Skeletal muscle tissue (tissue), 4 donors: ENCODE data around the gene ACVR2B. TPM values are rescaled to one million over a fixed set of nuclear protein-coding genes. Genes with fewer than 3 reads are reported as not detected.

ENCODE experiments used
- H3K27ac ChIP-seq: one replicate; pipeline ENCODE4 v1.7.0; 2013; ENCODE audit warnings: mild to moderate bottlenecking, low read depth, low read length, inconsistent platforms
- H3K27me3 ChIP-seq, 3 donors: one replicate each; pipeline ENCODE4 v1.7.0; 2013; ENCODE audit warnings: low read length in 3 of 3; ENCODE audit not compliant: control insufficient read depth in 3 of 3, insufficient read depth in 3 of 3
- H3K36me3 ChIP-seq, 3 donors: one replicate each; pipeline ENCODE4 v1.7.0; 2013; ENCODE audit warnings: low read length in 3 of 3; ENCODE audit not compliant: control insufficient read depth in 3 of 3, insufficient read depth in 3 of 3
- H3K4me1 ChIP-seq, 3 donors: one replicate each; pipeline ENCODE4 v1.7.0; 2013; ENCODE audit warnings: low read length in 3 of 3, mild to moderate bottlenecking in 3 of 3; ENCODE audit not compliant: control insufficient read depth in 3 of 3, insufficient read depth in 3 of 3
- H3K4me3 ChIP-seq, 3 donors: one replicate each; pipeline ENCODE4 v1.7.0; 2013; ENCODE audit warnings: low read length in 3 of 3
- H3K9ac ChIP-seq, 3 donors: one replicate each; pipeline ENCODE4 v1.7.0; 2013; ENCODE audit warnings: low read length in 3 of 3, mild to moderate bottlenecking in 3 of 3, moderate library complexity in 2 of 3, low read depth in 1 of 3
- H3K9me3 ChIP-seq, 3 donors: one replicate each; pipeline ENCODE4 v1.7.0; 2013; ENCODE audit warnings: low read length in 3 of 3; ENCODE audit not compliant: control insufficient read depth in 3 of 3
- total RNA-seq: library from RNA; depleted of rRNA; stranded (reverse); fragments of >200 nt; gene quantifications from one replicate; pipeline ENCODE4 v1.2.3, GENCODE V29; 2014
- donor health status: Osteomylitis.

The ACVR2B gene
- total RNA-seq, 1 donor from 2014 or later, result 17.7 TPM

DNA sequence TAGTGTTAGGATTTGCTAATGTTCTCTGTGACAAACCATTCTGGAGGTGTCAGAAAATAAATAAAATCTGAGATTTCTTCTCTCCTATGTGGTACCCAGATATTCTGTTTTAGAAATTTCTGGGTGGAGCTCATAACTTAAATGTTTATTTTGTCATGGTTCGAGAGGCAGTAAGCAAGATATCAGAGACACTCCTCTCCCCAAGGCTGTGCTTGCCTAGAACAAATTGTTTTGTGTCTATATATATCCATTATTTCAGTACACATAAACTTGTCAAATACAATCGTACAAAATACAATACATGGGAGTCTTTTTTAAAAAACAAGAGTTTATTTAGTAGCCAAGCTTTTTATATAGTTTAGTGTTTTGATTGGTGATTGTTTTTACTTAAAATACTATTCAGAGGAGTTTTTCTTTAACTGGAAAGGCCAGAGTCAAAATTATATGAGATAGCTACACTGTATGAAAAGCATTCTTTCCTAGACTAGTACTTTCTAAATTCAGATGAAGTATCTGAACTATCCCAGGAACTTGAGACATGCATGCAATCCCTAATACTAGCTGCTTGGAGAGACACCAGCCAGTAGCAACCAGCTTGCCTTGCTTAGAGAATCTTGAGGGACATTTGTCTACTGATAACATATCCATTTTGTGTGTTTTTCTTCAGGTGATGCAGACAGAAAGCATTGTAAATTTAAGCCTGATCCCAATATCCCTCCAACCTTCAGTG is 47.2 kb downstream of the ACVR2B start:
- Histone ChIP-seq H3K4me1 (peaks cover 7 to 9% (median 9%) of the 10 kb centered on the region in 3 donors), H3K27me3 (no peaks in the 10 kb centered on the region), H3K4me3 (no peak overlapping the region), H3K9ac (no peak overlapping the region), H3K27ac (peak overlapping the region; percentile 50), H3K36me3 (peaks cover 0 to 13% (median 10%) of the 10 kb centered on the region in 3 donors), H3K9me3 (no peaks in the 10 kb centered on the region)

DNA sequence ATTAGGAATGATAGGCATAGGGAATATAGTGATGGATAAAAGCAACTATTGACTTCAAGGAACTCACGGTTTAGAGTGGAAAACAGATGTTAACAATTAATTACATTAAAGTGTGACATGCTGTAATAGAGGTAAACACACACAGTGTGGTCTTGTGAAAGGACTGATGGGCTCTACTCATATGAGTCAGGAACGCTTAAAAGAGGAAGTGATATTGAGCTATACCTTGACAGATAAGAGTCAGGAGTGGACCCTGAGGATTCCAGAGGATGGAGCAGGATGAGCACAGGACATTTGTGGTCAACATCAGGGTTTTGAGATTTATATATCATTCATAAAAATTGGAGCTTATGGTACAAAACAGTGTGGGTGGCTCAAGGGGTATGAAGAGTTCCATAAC is 53.4 kb downstream of the ACVR2B start:
- Histone ChIP-seq H3K27ac (no peak overlapping the region), H3K4me3 (no peak overlapping the region), H3K27me3 (no peaks in the 10 kb centered on the region), H3K9me3 (no peaks in the 10 kb centered on the region), H3K4me1 (no peaks in the 10 kb centered on the region), H3K9ac (no peak overlapping the region), H3K36me3 (peaks cover under 1 to 30% (median 27%) of the 10 kb centered on the region in 3 donors)

DNA sequence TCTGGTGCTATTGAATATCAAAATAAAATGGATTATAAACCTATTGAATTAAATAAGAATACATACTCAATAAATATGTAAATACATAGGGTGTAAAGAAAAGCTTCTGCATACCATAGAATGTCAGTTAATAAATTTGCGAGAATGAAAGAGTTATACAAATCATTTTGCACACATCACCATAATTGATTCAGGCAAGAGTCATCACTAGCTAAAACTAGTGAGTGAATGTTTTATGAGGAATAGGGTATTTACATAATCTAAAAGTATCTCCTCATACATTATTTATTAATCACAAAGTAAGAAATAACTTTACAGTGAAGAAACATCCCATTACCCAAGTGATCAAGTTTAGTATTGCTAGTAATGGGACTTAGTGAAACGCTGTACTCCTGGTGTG is 56.0 kb downstream of the ACVR2B start:
- H3K27me3 ChIP-seq, result no peaks in the 10 kb centered on the region
- no peak overlapping the region for H3K9ac ChIP-seq
- H3K9me3 ChIP-seq, result no peaks in the 10 kb centered on the region
- H3K27ac ChIP-seq, result no peak overlapping the region
- no peaks in the 10 kb centered on the region for H3K4me1 ChIP-seq
- H3K36me3 ChIP-seq, result peaks cover 5 to 29% (median 27%) of the 10 kb centered on the region in 3 donors
- no peak overlapping the region for H3K4me3 ChIP-seq

DNA sequence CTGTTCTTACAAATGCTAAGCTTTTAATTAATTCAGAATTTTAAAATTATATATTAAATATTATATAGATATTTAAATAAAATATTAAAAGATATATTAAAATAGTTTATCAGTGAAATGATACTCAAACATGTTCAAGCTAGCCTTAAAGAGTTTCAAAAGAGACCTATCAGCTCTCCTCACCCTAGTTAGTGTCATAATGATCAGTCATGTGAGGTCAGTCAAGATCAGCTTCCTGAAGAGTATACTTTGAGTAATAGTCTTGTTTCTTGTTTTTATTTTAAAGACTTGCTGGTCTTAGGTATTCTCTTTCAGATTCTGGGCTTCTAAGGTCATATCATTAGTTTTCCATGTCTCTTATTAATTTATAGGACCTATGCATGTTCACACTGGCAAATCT is 56.9 kb downstream of the ACVR2B start:
- Histone ChIP-seq H3K9me3 (no peaks in the 10 kb centered on the region), H3K4me1 (no peaks in the 10 kb centered on the region), H3K4me3 (no peak overlapping the region), H3K27ac (no peak overlapping the region), H3K9ac (no peak overlapping the region), H3K36me3 (peaks cover 7 to 34% (median 31%) of the 10 kb centered on the region in 3 donors), H3K27me3 (no peaks in the 10 kb centered on the region)

DNA sequence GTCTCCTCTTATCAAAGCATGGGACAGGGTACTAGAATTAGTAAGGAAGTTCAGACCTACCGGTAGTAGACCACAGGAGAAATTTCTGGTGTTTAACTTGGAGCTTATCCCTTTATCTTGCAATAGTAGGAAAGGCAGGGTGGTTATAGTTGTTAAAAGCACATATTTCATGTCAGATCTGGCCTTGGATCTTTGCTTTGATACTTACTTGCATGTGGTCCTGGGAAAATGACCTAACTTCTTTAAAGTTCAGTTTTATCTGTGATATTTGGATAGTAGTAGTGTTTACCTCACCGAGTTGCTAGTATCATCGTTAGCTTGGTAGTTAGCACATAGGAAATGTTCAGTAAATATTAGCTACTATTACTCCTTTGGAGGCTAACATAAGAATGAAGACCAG is 57.9 kb downstream of the ACVR2B start:
- no peaks in the 10 kb centered on the region for H3K27me3 ChIP-seq
- peaks cover 7 to 33% (median 31%) of the 10 kb centered on the region in 3 donors for H3K36me3 ChIP-seq
- H3K27ac ChIP-seq, result no peak overlapping the region
- no peak overlapping the region for H3K4me3 ChIP-seq
- H3K9ac ChIP-seq, result no peak overlapping the region
- no peaks in the 10 kb centered on the region for H3K9me3 ChIP-seq
- no peaks in the 10 kb centered on the region for H3K4me1 ChIP-seq

DNA sequence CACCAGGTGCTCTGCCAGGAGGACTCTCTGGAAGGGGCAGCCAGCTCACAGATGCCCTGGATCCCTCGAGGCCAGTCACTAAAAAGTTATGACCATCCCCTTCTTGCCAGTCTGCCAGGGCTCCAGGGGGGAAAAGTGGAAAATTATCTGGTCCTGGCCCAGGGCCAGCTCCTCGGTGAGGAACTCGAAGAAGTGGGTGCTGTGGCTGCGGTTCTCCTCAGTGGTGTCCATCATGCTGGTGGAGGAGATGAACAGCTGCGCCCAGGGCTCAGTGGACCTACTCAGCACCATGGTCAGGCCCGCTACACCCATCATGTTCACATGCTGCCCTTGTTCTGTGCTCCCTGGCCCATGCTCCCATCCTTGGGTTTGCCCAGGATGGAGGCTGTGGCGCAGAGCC is 61.7 kb downstream of the ACVR2B start:
- no peak overlapping the region for H3K9ac ChIP-seq

DNA sequence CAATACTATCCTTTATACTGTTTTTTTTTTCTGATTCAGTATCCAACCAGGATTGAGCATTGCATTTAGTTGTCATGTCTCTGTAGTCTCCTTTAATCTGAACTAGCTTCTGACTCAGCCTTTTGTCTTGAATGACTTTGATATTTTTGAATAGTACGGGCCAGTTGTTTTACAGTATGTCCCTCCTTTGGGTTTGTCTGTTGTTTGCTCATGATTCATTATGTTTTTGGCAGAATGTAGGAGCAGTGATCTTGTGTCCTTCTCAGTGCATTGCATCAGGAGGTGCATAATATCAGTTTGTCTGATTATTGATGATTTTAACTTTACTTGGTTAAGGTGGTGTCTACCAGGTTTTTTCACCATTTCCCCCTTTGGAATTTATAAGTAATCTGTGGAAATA is 63.0 kb downstream of the ACVR2B start:
- no peak overlapping the region for H3K27ac ChIP-seq
- peaks cover 7 to 16% (median 11%) of the 10 kb centered on the region in 3 donors for H3K36me3 ChIP-seq
- H3K9ac ChIP-seq, result no peak overlapping the region
- peaks cover 0 to 10% (median 6%) of the 10 kb centered on the region in 3 donors for H3K4me1 ChIP-seq
- no peak overlapping the region for H3K4me3 ChIP-seq
- no peaks in the 10 kb centered on the region for H3K27me3 ChIP-seq
- no peaks in the 10 kb centered on the region for H3K9me3 ChIP-seq

More for the DNA sequence above, 61.7 kb downstream of the ACVR2B start:
- Histone ChIP-seq H3K36me3 (peaks cover 7 to 22% (median 18%) of the 10 kb centered on the region in 3 donors), H3K27ac (no peak overlapping the region), H3K27me3 (no peaks in the 10 kb centered on the region), H3K9me3 (no peaks in the 10 kb centered on the region), H3K4me3 (no peak overlapping the region), H3K4me1 (peaks cover 0 to 5% (median 5%) of the 10 kb centered on the region in 3 donors)

DNA sequence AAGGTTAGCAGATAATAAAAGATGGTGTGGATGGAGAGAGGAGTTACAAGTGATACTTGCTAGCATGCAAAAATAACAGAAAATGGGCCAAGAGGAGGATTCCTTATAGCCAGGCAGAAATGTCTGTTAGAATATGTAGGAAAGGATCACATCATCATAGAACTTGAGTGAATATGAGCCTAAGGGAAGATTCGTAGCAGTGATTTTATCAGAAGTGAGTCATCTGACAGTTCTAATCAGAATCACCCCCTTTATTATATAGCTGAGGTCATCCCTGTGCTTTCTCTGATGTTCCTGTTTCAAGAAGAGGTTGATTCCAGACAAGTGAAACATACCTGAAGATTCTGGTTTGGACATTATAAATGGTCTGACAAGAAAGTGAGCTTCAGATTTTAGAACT is 65.3 kb downstream of the ACVR2B start:
- H3K27ac ChIP-seq, result no peak overlapping the region
- H3K4me3 ChIP-seq, result no peak overlapping the region
- peaks cover 0 to 10% (median 6%) of the 10 kb centered on the region in 3 donors for H3K4me1 ChIP-seq
- H3K9ac ChIP-seq, result no peak overlapping the region
- no peaks in the 10 kb centered on the region for H3K9me3 ChIP-seq
- H3K36me3 ChIP-seq, result peaks cover 5 to 14% (median 9%) of the 10 kb centered on the region in 3 donors
- H3K27me3 ChIP-seq, result no peaks in the 10 kb centered on the region

DNA sequence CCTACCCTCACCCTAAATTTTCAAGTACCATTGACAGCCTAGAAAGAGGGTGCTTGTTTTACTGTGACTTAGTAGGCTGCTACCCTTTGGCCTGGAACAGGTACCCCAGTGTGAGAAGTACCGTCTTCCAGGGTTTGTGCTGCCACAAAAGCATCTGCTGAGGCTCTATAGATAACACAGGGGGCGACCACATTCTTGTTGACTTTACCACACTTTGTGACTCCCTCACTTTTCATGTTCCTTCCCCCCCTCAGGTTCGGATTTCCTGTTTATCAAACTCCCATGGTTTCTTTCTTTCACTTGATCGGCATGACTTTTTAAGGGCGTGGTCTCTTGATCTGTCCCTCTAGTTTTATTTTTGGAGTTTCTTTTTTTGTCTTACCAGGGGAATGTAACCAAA is 66.0 kb downstream of the ACVR2B start:
- H3K4me3 ChIP-seq, result no peak overlapping the region
- H3K27me3 ChIP-seq, result no peaks in the 10 kb centered on the region
- H3K9ac ChIP-seq, result no peak overlapping the region
- peaks cover 5 to 20% (median 14%) of the 10 kb centered on the region in 3 donors for H3K36me3 ChIP-seq
- H3K9me3 ChIP-seq, result no peaks in the 10 kb centered on the region
- no peak overlapping the region for H3K27ac ChIP-seq
- H3K4me1 ChIP-seq, result peaks cover 0 to 10% (median 6%) of the 10 kb centered on the region in 3 donors

DNA sequence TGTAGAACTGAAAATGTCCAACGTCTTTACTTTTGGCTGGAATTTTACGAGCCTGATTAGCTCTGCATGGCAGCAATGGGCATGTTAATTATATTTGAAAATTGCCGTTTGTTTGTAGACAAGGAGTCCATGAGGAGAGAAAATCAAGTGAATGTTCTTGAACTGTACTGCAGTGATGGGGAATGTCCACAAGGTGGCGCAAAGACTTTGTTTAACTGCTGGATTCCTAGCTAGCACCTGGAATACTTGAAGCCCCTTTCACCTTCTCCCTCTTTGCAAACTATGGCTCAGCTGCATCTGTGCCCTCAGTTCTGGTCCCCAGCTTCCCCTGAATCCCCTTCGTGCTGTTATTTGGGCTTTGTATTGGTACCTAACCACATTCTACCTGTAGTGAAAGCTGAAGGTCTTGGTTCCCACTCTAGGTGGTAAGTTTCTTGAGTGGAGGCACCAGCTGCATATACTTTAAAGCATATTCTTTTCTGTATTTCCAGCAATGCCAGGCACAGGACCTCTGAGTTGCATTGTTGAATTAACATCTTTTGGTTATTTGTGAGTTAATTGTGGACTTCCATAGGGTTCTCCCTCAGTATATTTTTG is 67.8 kb downstream of the ACVR2B start:
- H3K9me3 ChIP-seq, result no peaks in the 10 kb centered on the region
- H3K36me3 ChIP-seq, result peaks cover 3 to 22% (median 21%) of the 10 kb centered on the region in 3 donors
- H3K4me1 ChIP-seq, result peaks cover 0 to 10% (median 6%) of the 10 kb centered on the region in 3 donors
- no peak overlapping the region for H3K9ac ChIP-seq
- H3K4me3 ChIP-seq, result no peak overlapping the region
- no peak overlapping the region for H3K27ac ChIP-seq
- H3K27me3 ChIP-seq, result no peaks in the 10 kb centered on the region
